Adrenal gland (tissue), 5 donors: ENCODE data around the gene SPIRE1.

Experiments
- POLR2A ChIP-seq, 2 donors: fragments of 450-650 bp; IDR thresholded peaks; one replicate each; pipeline ENCODE4 v1.6.1; 2017; ENCODE audit warnings: antibody characterized with exemption in 2 of 2, mild to moderate bottlenecking in 2 of 2, moderate library complexity in 1 of 2
- TF ChIP-seq, protein P1 (sequence below), 6 experiments: fragments of 450-650 bp in 4 of 6; fragments of 200-600 bp in 2 of 6; sonication (generic) in 1 of 6; IDR thresholded peaks; 1 replicate in 5 of 6; 2 replicates in 1 of 6; pipeline versions ENCODE4 v1.5.1 to v1.8.0; 2016 to 2021; ENCODE audit warnings: antibody characterized with exemption in 6 of 6, mild to moderate bottlenecking in 2 of 6, moderate library complexity in 1 of 6
- donor health status: DM: no; HTN: no; CAD: no.

DNA sequence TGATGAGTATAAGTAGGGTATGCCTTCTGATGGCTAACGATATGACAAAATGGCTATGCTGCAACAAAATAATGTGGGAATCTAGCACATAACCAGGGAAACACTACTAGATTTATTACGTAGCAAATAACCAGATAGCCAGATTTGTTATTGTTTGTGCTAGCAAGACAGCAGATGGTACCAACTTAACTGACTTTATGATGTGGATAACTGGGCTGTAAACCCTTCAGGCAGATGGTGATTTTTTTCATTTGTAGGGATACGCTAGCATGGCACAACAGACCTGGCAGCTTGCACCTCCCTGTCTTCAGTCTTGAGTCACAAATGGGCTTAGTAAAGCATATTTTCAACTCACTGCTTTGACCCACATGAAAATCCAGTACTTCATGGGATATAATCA, 201.5 kb downstream of the SPIRE1 start:
- TF ChIP-seq, protein P1, sequence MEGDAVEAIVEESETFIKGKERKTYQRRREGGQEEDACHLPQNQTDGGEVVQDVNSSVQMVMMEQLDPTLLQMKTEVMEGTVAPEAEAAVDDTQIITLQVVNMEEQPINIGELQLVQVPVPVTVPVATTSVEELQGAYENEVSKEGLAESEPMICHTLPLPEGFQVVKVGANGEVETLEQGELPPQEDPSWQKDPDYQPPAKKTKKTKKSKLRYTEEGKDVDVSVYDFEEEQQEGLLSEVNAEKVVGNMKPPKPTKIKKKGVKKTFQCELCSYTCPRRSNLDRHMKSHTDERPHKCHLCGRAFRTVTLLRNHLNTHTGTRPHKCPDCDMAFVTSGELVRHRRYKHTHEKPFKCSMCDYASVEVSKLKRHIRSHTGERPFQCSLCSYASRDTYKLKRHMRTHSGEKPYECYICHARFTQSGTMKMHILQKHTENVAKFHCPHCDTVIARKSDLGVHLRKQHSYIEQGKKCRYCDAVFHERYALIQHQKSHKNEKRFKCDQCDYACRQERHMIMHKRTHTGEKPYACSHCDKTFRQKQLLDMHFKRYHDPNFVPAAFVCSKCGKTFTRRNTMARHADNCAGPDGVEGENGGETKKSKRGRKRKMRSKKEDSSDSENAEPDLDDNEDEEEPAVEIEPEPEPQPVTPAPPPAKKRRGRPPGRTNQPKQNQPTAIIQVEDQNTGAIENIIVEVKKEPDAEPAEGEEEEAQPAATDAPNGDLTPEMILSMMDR (IDR thresholded peaks at IDR 0.05), result no peak
- TF ChIP-seq POLR2A (IDR thresholded peaks at IDR 0.05), result no peak
